ENCODE results near the gene COL20A1. TPM values are rescaled to one million over a fixed set of nuclear protein-coding genes. Genes with fewer than 3 reads are reported as not detected.

COL20A1 gene
- total RNA-seq, 1 experiment from 2014 or later: not detected

DNA sequence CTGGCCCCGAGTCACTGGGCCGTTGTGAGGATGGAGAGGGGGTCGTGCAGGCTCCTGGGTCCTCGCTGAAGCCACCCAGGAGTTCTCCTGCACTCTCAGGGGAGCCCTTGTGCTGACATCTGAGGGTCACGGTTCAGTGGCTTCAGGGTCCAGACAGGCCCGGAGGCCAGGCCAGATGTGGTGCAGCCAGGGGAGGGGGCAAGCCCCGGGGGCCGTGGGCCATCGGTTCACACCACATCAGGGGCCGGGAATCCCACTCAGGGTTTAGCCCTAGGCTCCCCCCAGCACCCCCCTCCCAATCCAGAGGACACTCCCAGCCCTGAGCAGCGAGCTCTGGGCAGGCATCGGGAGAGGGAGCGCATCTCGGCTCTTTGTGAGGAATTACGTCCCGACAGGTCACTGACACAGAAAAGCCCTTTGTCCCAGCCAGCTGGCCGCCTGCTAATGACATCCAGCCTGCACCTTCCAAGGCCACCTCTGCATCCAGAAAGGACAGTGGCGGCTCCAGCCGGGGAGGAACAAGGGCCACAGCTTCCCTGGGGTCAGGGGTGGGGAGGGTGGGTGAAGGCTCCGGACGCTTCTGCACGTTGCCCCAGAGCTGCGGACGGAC lies 74.6 kb downstream of the COL20A1 start:
- CTCF ChIA-PET: no interaction called here
- H3K36me3 ChIP-seq (ENCODE audit: low read depth, low read length): no peaks in the 10 kb centered on the region
- no peak overlapping the region for H3K9ac ChIP-seq (ENCODE audit: low read length)
- H3K9me3 ChIP-seq (ENCODE audit: low read length): no peaks in the 10 kb centered on the region
- H3F3A ChIP-seq (ENCODE audit: low read length, unreplicated experiment): no peaks in the 10 kb centered on the region
- H4K20me1 ChIP-seq (ENCODE audit: low read length): no peaks in the 10 kb centered on the region
- no peak overlapping the region for H3K27ac ChIP-seq (ENCODE audit: low read length)
- H3K9me2 ChIP-seq (replicated peaks; ENCODE audit: low read length): no peaks in the 10 kb centered on the region
- TF ChIP-seq, protein P1, sequence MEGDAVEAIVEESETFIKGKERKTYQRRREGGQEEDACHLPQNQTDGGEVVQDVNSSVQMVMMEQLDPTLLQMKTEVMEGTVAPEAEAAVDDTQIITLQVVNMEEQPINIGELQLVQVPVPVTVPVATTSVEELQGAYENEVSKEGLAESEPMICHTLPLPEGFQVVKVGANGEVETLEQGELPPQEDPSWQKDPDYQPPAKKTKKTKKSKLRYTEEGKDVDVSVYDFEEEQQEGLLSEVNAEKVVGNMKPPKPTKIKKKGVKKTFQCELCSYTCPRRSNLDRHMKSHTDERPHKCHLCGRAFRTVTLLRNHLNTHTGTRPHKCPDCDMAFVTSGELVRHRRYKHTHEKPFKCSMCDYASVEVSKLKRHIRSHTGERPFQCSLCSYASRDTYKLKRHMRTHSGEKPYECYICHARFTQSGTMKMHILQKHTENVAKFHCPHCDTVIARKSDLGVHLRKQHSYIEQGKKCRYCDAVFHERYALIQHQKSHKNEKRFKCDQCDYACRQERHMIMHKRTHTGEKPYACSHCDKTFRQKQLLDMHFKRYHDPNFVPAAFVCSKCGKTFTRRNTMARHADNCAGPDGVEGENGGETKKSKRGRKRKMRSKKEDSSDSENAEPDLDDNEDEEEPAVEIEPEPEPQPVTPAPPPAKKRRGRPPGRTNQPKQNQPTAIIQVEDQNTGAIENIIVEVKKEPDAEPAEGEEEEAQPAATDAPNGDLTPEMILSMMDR (conservative IDR thresholded peaks at IDR 0.05; ENCODE audit: low read depth, low read length): no peak
- TF ChIP-seq EZH2 (IDR thresholded peaks at IDR 0.05; ENCODE audit: low read length, unreplicated experiment) (no peak), EZH2phosphoT487 (IDR thresholded peaks at IDR 0.05; ENCODE audit: borderline replicate concordance, low read length) (no peak)
- H2AFZ ChIP-seq (ENCODE audit: low read length): no peak overlapping the region
- no peak overlapping the region for H3K4me3 ChIP-seq (ENCODE audit: low read length)
- H3K4me1 ChIP-seq (ENCODE audit: insufficient read depth, low read length): no peaks in the 10 kb centered on the region
- DNase-seq: no peak
- H3K27me3 ChIP-seq (ENCODE audit: low read length): peaks cover 19% of the 10 kb centered on the region
- BruUV-seq (replicated peaks): no TSS peak
- no peak overlapping the region for H3K4me2 ChIP-seq (ENCODE audit: low read length)
- POLR2A ChIA-PET (ENCODE audit: unreplicated experiment): no interaction called here
- no peak for ATAC-seq
- intact Hi-C loops (cut with micrococcal nuclease): no loop called here
- no peaks in the 10 kb centered on the region for H3K79me2 ChIP-seq (ENCODE audit: low read length)

DNA sequence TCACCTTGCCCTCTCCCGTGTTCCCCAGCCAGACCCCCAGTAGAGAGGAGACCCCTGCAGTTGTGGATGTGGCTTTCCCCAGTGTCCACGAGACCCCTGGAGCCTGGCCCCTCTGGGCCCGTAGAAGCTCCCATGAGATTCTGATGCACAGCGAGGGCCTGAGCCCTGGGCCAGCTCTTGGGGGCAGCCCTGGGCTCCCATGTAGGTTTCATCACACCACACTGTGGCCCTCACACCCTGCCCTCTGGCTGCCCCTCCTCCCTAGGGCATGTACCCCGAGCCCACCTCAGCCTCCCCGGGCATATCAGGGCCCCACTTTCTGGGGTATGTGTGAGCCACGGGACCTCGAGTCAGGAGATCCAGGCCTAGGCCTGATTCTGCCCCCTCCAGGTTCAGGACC lies 75.2 kb downstream of the COL20A1 start:
- DNase-seq: no peak

DNA sequence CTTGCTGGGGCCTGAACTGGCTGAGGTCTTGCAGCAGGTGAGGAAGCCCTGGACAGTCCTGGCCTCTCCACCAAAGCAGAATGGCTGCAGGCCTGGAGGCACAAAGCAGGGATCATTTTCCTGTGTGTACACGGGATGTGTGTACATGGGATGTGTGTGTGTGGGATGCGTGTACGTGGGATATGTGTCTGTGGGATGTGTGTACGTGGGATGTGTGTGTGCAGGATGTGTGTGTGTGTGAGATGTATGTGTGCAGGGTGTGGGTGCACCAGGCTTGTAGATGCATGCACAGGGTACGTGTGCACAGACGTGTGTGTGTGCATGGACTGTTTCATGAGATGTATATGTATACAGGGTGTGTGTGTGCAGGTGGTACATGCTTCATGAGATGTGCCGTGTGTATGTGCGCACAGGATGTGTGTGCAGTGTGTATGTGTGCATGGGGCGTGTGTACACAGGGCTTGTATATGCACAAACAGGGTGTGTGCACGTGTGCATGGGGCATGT lies 76.1 kb downstream of the COL20A1 start:
- no peak overlapping the region for H3K9ac ChIP-seq (ENCODE audit: low read length)
- CTCF ChIA-PET: no interaction called here
- no peak overlapping the region for H3K4me2 ChIP-seq (ENCODE audit: low read length)
- H4K20me1 ChIP-seq (ENCODE audit: low read length): no peaks in the 10 kb centered on the region
- H3K4me3 ChIP-seq (ENCODE audit: low read length): no peak overlapping the region
- POLR2A ChIA-PET (ENCODE audit: unreplicated experiment): no interaction called here
- no peaks in the 10 kb centered on the region for H3F3A ChIP-seq (ENCODE audit: low read length, unreplicated experiment)
- no peaks in the 10 kb centered on the region for H3K9me3 ChIP-seq (ENCODE audit: low read length)
- H3K36me3 ChIP-seq (ENCODE audit: low read depth, low read length): no peaks in the 10 kb centered on the region
- ATAC-seq (no peak), DNase-seq (no peak)
- H3K4me1 ChIP-seq (ENCODE audit: insufficient read depth, low read length): no peaks in the 10 kb centered on the region
- no peak for TF ChIP-seq EZH2phosphoT487 (IDR thresholded peaks at IDR 0.05; ENCODE audit: borderline replicate concordance, low read length)
- TF ChIP-seq EZH2 (IDR thresholded peaks at IDR 0.05; ENCODE audit: low read length, unreplicated experiment): no peak
- TF ChIP-seq, protein P1 (conservative IDR thresholded peaks at IDR 0.05; ENCODE audit: low read depth, low read length): no peak
- H3K9me2 ChIP-seq (replicated peaks; ENCODE audit: low read length): no peaks in the 10 kb centered on the region
- H3K27me3 ChIP-seq (ENCODE audit: low read length): peaks cover 35% of the 10 kb centered on the region
- intact Hi-C loops (cut with micrococcal nuclease): no loop called here
- H3K27ac ChIP-seq (ENCODE audit: low read length): no peak overlapping the region
- no peaks in the 10 kb centered on the region for H3K79me2 ChIP-seq (ENCODE audit: low read length)
- no peak overlapping the region for H2AFZ ChIP-seq (ENCODE audit: low read length)
- BruUV-seq (replicated peaks): no TSS peak

More for the DNA sequence above, 75.2 kb downstream of the COL20A1 start:
- Histone ChIP-seq H3K79me2 (ENCODE audit: low read length) (no peaks in the 10 kb centered on the region), H3K9me3 (ENCODE audit: low read length) (no peaks in the 10 kb centered on the region), H3K27me3 (ENCODE audit: low read length) (peaks cover 25% of the 10 kb centered on the region), H3K4me1 (ENCODE audit: insufficient read depth, low read length) (no peaks in the 10 kb centered on the region), H4K20me1 (ENCODE audit: low read length) (no peaks in the 10 kb centered on the region), H3K9ac (ENCODE audit: low read length) (no peak overlapping the region), H2AFZ (ENCODE audit: low read length) (no peak overlapping the region), H3F3A (ENCODE audit: low read length, unreplicated experiment) (no peaks in the 10 kb centered on the region), H3K27ac (ENCODE audit: low read length) (no peak overlapping the region), H3K4me2 (ENCODE audit: low read length) (no peak overlapping the region), H3K9me2 (replicated peaks; ENCODE audit: low read length) (no peaks in the 10 kb centered on the region), H3K36me3 (ENCODE audit: low read depth, low read length) (no peaks in the 10 kb centered on the region), H3K4me3 (ENCODE audit: low read length) (no peak overlapping the region)
- no TSS peak for BruUV-seq (replicated peaks)
- no peak for ATAC-seq
- no peak for TF ChIP-seq EZH2phosphoT487 (IDR thresholded peaks at IDR 0.05; ENCODE audit: borderline replicate concordance, low read length)
- TF ChIP-seq, protein P1 (conservative IDR thresholded peaks at IDR 0.05; ENCODE audit: low read depth, low read length): no peak
- ChIA-PET POLR2A (ENCODE audit: unreplicated experiment) (no interaction called here), CTCF (no interaction called here)
- intact Hi-C loops (cut with micrococcal nuclease): no loop called here
